GM18498 (cell line): ENCODE measurements around the gene KCNIP2.
"Not testable (repeated sequence)": the region's sequence is repeated elsewhere in the genome, so short reads cannot be mapped to it uniquely, and the experiment has no call there.

Experiments used
- ATAC-seq: cut with Tn5 transposase; IDR thresholded peaks from one replicate; pipeline ENCODE4 v1.9.1; 2021; ENCODE audit warnings: mild to moderate bottlenecking, moderate library complexity; ENCODE audit not compliant: unreplicated experiment

Gene KCNIP2

GRCh38 chr10:101829561-101830315 lies 13.9 kb downstream of the KCNIP2 start:
- ATAC-seq: peak; percentile 22

- no peak for ATAC-seq
Measured at GRCh38 chr10:101828766-101829551, 14.6 kb downstream of the KCNIP2 start.

- ATAC-seq: no peak
Measured at GRCh38 chr10:101827919-101828600, 15.5 kb downstream of the KCNIP2 start.

- ATAC-seq: no peak
Measured at GRCh38 chr10:101826852-101827434, 16.7 kb downstream of the KCNIP2 start.

GRCh38 chr10:101824736-101825135 lies 18.9 kb downstream of the KCNIP2 start:
- ATAC-seq: no peak

- ATAC-seq: peak; percentile 15
Measured at GRCh38 chr10:101818872-101819633, 24.5 kb downstream of the KCNIP2 start.

GRCh38 chr10:101818119-101818871 lies 25.3 kb downstream of the KCNIP2 start, which contains the start of gene OGA:
OGA (minus strand) TSS chr10:101818444; CDS start chr10:101818022, 422 bp downstream.
- peak; percentile 91 for ATAC-seq

- peak; percentile 6 for ATAC-seq
Measured at GRCh38 chr10:101817337-101818118, 26.1 kb downstream of the KCNIP2 start.

GRCh38 chr10:101816913-101817336 lies 26.7 kb downstream of the KCNIP2 start:
- no peak for ATAC-seq

- ATAC-seq: no peak
Measured at GRCh38 chr10:101816376-101816775, 27.2 kb downstream of the KCNIP2 start.

GRCh38 chr10:101814466-101815071 lies 29.0 kb downstream of the KCNIP2 start:
- peak; percentile 22 for ATAC-seq

GRCh38 chr10:101812606-101813005 lies 31.0 kb downstream of the KCNIP2 start:
- no peak for ATAC-seq

GRCh38 chr10:101807158-101807557 lies 36.4 kb downstream of the KCNIP2 start:
- no peak for ATAC-seq

GRCh38 chr10:101803511-101803910 lies 40.1 kb downstream of the KCNIP2 start:
- no peak for ATAC-seq

GRCh38 chr10:101797403-101798059 lies 46.1 kb downstream of the KCNIP2 start:
- no peak for ATAC-seq

GRCh38 chr10:101793526-101793925 lies 50.1 kb downstream of the KCNIP2 start:
- no peak for ATAC-seq

- no peak for ATAC-seq
Measured at GRCh38 chr10:101789686-101790085, 53.9 kb downstream of the KCNIP2 start.

GRCh38 chr10:101789231-101789630 lies 54.4 kb downstream of the KCNIP2 start:
- ATAC-seq: not testable (repeated sequence)
